HepG2 (cell line): Measurements from ENCODE around the gene TRPV4. TPM values are rescaled to one million over a fixed set of nuclear protein-coding genes. Genes with fewer than 3 reads are reported as not detected.

ENCODE experiments used
- ATAC-seq: fragments of 200-7000 bp; cut with Tn5 transposase; 3 replicates; pipeline ENCODE4 v1.9.1; 2020; ENCODE audit warnings: mild to moderate bottlenecking, moderate library complexity
- BruUV-seq: library from RNA; stranded (reverse); fragments of 400-500 nt; replicated peaks from 2 replicates; lab custom pipeline; 2021; lab: Mats Ljungman, UMichigan
- CTCF ChIA-PET: fragments of 300-600 bp; formaldehyde crosslinking; extraction: SDS; loops from one replicate; lab custom pipeline; 2021; ENCODE audit warnings: low total read pairs, inconsistent platforms, low intra/inter-chr PET ratio; lab: Yijun Ruan, JAX
- POLR2A ChIA-PET: fragments of 350-600 bp; sonication (Branson Sonifier 250); formaldehyde crosslinking; loops from one replicate; lab custom pipeline; 2020; ENCODE audit warnings: antibody characterized with exemption, inconsistent platforms; lab: Yijun Ruan, JAX
- DNase-seq: peaks from one replicate; pipeline ENCODE4 v3.0.0-alpha.2; 2015; ENCODE audit warnings: low spot score
- FAIRE-seq: peaks from 3 replicates; lab custom pipeline; 2011; peaks lifted over from hg19 to GRCh38; lab: Jason Lieb, UNC
- H2AFZ ChIP-seq: one replicate; pipeline ENCODE4 v1.6.1; 2011; ENCODE audit warnings: low read length, inconsistent platforms
- H3K27ac ChIP-seq: fragments of 300-600 bp; 3 replicates; pipeline ENCODE4 v1.8.0; 2011; ENCODE audit warnings: mixed run types, mild to moderate bottlenecking, mixed read lengths, low read length, inconsistent platforms; ENCODE audit not compliant: insufficient read depth; ENCODE audit errors: extremely low read length
- H3K27me3 ChIP-seq, 2 experiments: fragments of 200-600 bp in 1 of 2; 2 replicates in 1 of 2; 3 replicates in 1 of 2; pipeline versions ENCODE4 v1.6.0 to v1.8.0; 2011; ENCODE audit warnings: low read length in 2 of 2, mild to moderate bottlenecking in 2 of 2, moderate library complexity in 2 of 2, inconsistent platforms in 1 of 2; ENCODE audit not compliant: insufficient read depth in 2 of 2, control insufficient read depth in 1 of 2
- H3K36me3 ChIP-seq, 2 experiments: fragments of 200-600 bp in 1 of 2; replicated peaks in 1 of 2; 2 replicates in 1 of 2; 3 replicates in 1 of 2; pipeline versions ENCODE4 v1.5.1 to v1.8.0; 2011; ENCODE audit warnings: low read length in 2 of 2, inconsistent platforms in 1 of 2; ENCODE audit not compliant: insufficient read depth in 2 of 2, control insufficient read depth in 1 of 2
- H3K4me1 ChIP-seq: 2 replicates; pipeline ENCODE4 v1.5.1; 2012; ENCODE audit warnings: low read length, inconsistent platforms; ENCODE audit not compliant: insufficient read depth
- H3K4me2 ChIP-seq: 2 replicates; pipeline ENCODE4 v1.6.0; 2011; ENCODE audit warnings: low read depth, low read length, inconsistent platforms
- H3K4me3 ChIP-seq, 3 experiments: fragments of 200-600 bp in 1 of 3; sonication (generic), shearing (Covaris generic) in 1 of 3; replicated peaks in 1 of 3; 2 replicates each; pipeline ENCODE4 v1.5.1; 2011 to 2016; ENCODE audit warnings: low read length in 3 of 3, inconsistent platforms in 2 of 3, low read depth in 2 of 3, mild to moderate bottlenecking in 2 of 3, control low read depth in 1 of 3, mixed read lengths in 1 of 3; ENCODE audit not compliant: insufficient read depth in 1 of 3
- H3K79me2 ChIP-seq: one replicate; pipeline ENCODE4 v1.6.1; 2011; ENCODE audit warnings: low read length, inconsistent platforms; ENCODE audit not compliant: insufficient read depth
- H3K9ac ChIP-seq: 2 replicates; pipeline ENCODE4 v1.6.0; 2011; ENCODE audit warnings: mild to moderate bottlenecking, low read depth, low read length, inconsistent platforms; ENCODE audit not compliant: insufficient read depth
- H3K9me3 ChIP-seq: 2 replicates; pipeline ENCODE4 v1.5.1; 2012; ENCODE audit warnings: mild to moderate bottlenecking, low read length
- H4K20me1 ChIP-seq: 2 replicates; pipeline ENCODE4 v1.6.0; 2011; ENCODE audit warnings: inconsistent platforms, mild to moderate bottlenecking, low read length, moderate library complexity; ENCODE audit not compliant: insufficient read depth
- AKAP8 ChIP-seq: sonication (generic); formaldehyde crosslinking; IDR thresholded peaks from 2 replicates; pipeline ENCODE4 v1.5.1; 2020; ENCODE audit warnings: mild to moderate bottlenecking, missing genetic modification reagents
- AKNA ChIP-seq: sonication (generic); formaldehyde crosslinking; IDR thresholded peaks from 2 replicates; pipeline ENCODE4 v1.4.0; 2020; ENCODE audit warnings: missing genetic modification reagents, borderline replicate concordance
- MATR3 ChIP-seq: sonication (generic); formaldehyde crosslinking; IDR thresholded peaks from 2 replicates; pipeline ENCODE4 v1.4.0; 2020; ENCODE audit warnings: missing genetic modification reagents
- MXD4 ChIP-seq: IDR thresholded peaks from 2 replicates; pipeline ENCODE4 v1.6.1; 2016; ENCODE audit warnings: mild to moderate bottlenecking, missing biosample characterization, missing genetic modification reagents
- RBAK ChIP-seq: sonication (generic); formaldehyde crosslinking; IDR thresholded peaks from 2 replicates; pipeline ENCODE4 v1.5.1; 2020; ENCODE audit warnings: mild to moderate bottlenecking, missing genetic modification reagents
- SRY ChIP-seq: sonication (generic); formaldehyde crosslinking; IDR thresholded peaks from 2 replicates; pipeline ENCODE4 v1.8.0; 2022; ENCODE audit warnings: mild to moderate bottlenecking, missing genetic modification reagents
- ZNF224 ChIP-seq: sonication (generic); formaldehyde crosslinking; IDR thresholded peaks from 2 replicates; pipeline ENCODE4 v1.5.0; 2020; ENCODE audit warnings: mild to moderate bottlenecking, missing genetic modification reagents
- ZNF710 ChIP-seq: sonication (generic); formaldehyde crosslinking; IDR thresholded peaks from 2 replicates; pipeline ENCODE4 v1.5.0; 2020; ENCODE audit warnings: mild to moderate bottlenecking, missing genetic modification reagents, borderline replicate concordance
- WGBS: methylation state at CpG from one replicate; pipeline ENCODE4 v1.1.6; 2017; ENCODE audit warnings: low lambda C conversion rate; 5-methylcytosine and 5-hydroxymethylcytosine counted together
- in situ Hi-C: cut with HindIII; loops from 2 replicates; pipeline ENCODE4 v1.10.0; 2017; ENCODE audit warnings: low pct_unique_long_range_greater_than_20kb; ENCODE audit not compliant: extremely low pct_ligation_motif_present
- intact Hi-C: fragments of 100-400 bp; cut with micrococcal nuclease; formaldehyde crosslinking; loops from one replicate; pipeline ENCODE4 v1.10.0; 2022; ENCODE audit not compliant: unreplicated experiment
- polyA plus RNA-seq, 8 experiments: library from polyadenylated mRNA; depleted of rRNA in 3 of 8; stranded (reverse) in 7 of 8; unstranded in 1 of 8; fragments of >200 nt; fragmentation: Illumina TruSeq in 4 of 8; extraction: Trizol in 4 of 8; gene quantifications; 2 replicates each; pipeline versions ENCODE4 v1.2.1 to v1.2.3, GENCODE V29; 2011 to 2016; ENCODE audit warnings: low read depth in 4 of 8, missing spikeins in 1 of 8, mixed read lengths in 1 of 8; ENCODE audit not compliant: insufficient read depth in 1 of 8
- total RNA-seq, 5 experiments: library from RNA; depleted of rRNA; stranded (reverse); fragments of >200 nt; fragmentation: Illumina TruSeq; extraction: Trizol; gene quantifications; 2 replicates each; pipeline ENCODE4 v1.2.3, GENCODE V29; 2016; ENCODE audit warnings: low read depth in 1 of 5

The TRPV4 gene
- total and polyA plus RNA-seq, 2 of the 13 experiments (the other 11 are each of a cell fraction or from before 2014, with no cell fraction given): 0.66 to 4.7 TPM

GRCh38 chr12:109842021-109842420, 8.8 kb upstream of the TRPV4 start:
- Histone ChIP-seq H4K20me1 (no peaks in the 10 kb centered on the region), H3K4me2 (no peak overlapping the region), H3K79me2 (no peaks in the 10 kb centered on the region), H3K9ac (no peak overlapping the region), H3K9me3 (no peaks in the 10 kb centered on the region), H3K4me3 (no peak overlapping the region), H3K27ac (no peak overlapping the region), H2AFZ (no peak overlapping the region), H3K27me3 (no peaks in the 10 kb centered on the region), H3K36me3 (no peaks in the 10 kb centered on the region), H3K4me1 (peaks cover 60% of the 10 kb centered on the region)
- DNase-seq (no peak), FAIRE-seq (no peak), ATAC-seq (no peak)
- no peak for TF ChIP-seq AKAP8 (CRISPR knock-in tag)
- TF ChIP-seq MATR3: no peak
- no peak for TF ChIP-seq ZNF710
- TF ChIP-seq RBAK (CRISPR knock-in tag): no peak
- no peak for TF ChIP-seq ZNF224
- no peak for TF ChIP-seq MXD4
- no peak for TF ChIP-seq SRY (CRISPR knock-in tag)
- TF ChIP-seq AKNA (CRISPR knock-in tag): no peak
- intact Hi-C loops: no loop called here
- CTCF ChIA-PET: no interaction called here
- 10% methylated on average over 4 of the region's 5 CpGs for WGBS
- POLR2A ChIA-PET: no interaction called here
- in situ Hi-C loops: loop anchor here (5.0 kb wide), 1 partner anchor 40 kb away; no protein-coding TSS in a partner anchor
- no TSS peak for BruUV-seq
